PC-3 (cell line): ENCODE measurements around the gene TMEM186.

ENCODE experiments used
- EZH2 ChIP-seq: fragments of 300-600 bp; sonication (generic); IDR thresholded peaks from one replicate; pipeline ENCODE4 v1.6.1; 2017; ENCODE audit warnings: antibody characterized with exemption, mild to moderate bottlenecking, low read length; ENCODE audit not compliant: unreplicated experiment
- EZH2phosphoT487 ChIP-seq: fragments of 300-600 bp; sonication (generic); IDR thresholded peaks from 2 replicates; pipeline ENCODE4 v1.6.1; 2018; ENCODE audit warnings: mild to moderate bottlenecking, antibody characterized with exemption, low read length, borderline replicate concordance
- TF ChIP-seq, protein P1 (sequence below): fragments of 300-600 bp; sonication (generic); conservative IDR thresholded peaks from 2 replicates; pipeline ENCODE4 v1.5.1; 2017; ENCODE audit warnings: antibody characterized with exemption, low read depth, mild to moderate bottlenecking, low read length

DNA sequence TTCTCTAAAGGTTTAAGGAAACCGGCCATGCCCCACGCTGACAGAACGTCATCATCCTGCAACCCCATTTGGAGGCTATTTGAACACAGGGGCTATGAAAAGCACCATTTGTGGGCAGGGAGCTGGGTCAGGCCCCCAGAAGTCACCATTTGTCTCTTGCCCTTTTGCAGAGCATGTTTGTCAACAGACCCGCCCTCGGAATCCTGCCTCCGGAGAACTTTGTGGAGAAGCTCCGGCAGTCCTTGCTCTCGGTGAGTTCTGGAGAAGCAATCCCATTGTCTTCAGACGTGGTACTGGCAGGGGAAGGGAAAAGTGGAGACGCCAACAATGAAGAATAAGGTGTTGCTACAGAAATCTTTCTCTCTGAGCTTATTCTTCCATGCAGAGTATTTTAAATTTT, 33.5 kb downstream of the TMEM186 start:
- TF ChIP-seq, protein P1, sequence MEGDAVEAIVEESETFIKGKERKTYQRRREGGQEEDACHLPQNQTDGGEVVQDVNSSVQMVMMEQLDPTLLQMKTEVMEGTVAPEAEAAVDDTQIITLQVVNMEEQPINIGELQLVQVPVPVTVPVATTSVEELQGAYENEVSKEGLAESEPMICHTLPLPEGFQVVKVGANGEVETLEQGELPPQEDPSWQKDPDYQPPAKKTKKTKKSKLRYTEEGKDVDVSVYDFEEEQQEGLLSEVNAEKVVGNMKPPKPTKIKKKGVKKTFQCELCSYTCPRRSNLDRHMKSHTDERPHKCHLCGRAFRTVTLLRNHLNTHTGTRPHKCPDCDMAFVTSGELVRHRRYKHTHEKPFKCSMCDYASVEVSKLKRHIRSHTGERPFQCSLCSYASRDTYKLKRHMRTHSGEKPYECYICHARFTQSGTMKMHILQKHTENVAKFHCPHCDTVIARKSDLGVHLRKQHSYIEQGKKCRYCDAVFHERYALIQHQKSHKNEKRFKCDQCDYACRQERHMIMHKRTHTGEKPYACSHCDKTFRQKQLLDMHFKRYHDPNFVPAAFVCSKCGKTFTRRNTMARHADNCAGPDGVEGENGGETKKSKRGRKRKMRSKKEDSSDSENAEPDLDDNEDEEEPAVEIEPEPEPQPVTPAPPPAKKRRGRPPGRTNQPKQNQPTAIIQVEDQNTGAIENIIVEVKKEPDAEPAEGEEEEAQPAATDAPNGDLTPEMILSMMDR, result no peak
- no peak for TF ChIP-seq EZH2phosphoT487
- no peak for TF ChIP-seq EZH2
